OCI-LY7 (cell line): ENCODE results near the gene VPS26C. TPM values are rescaled to one million over a fixed set of nuclear protein-coding genes. Genes with fewer than 3 reads are reported as not detected.
"Not testable (repeated sequence)": the region's sequence is repeated elsewhere in the genome, so short reads cannot be mapped to it uniquely, and the experiment has no call there.

Experiments used
- BruUV-seq: library from RNA; stranded (reverse); fragments of 400-500 nt; replicated peaks from 2 replicates; lab custom pipeline; 2021; lab: Mats Ljungman, UMichigan
- CTCF ChIA-PET: fragments of 300-600 bp; sonication (Branson Sonifier 250); formaldehyde crosslinking; loops from one replicate; lab custom pipeline; 2022; ENCODE audit warnings: antibody characterized with exemption; ENCODE audit not compliant: unreplicated experiment; lab: Charles Lee
- POLR2A ChIA-PET: fragments of 300-600 bp; sonication (Branson Sonifier 250); formaldehyde crosslinking; loops from one replicate; lab custom pipeline; 2022; ENCODE audit warnings: antibody characterized with exemption; lab: Charles Lee
- DNase-seq: peaks from one replicate; pipeline ENCODE4 v3.0.0-alpha.2; 2015; ENCODE audit warnings: low spot score
- H2AFZ ChIP-seq: fragments of 200-600 bp; sonication (generic), shearing (Covaris generic); 2 replicates; pipeline ENCODE4 v1.6.1; 2014; ENCODE audit warnings: mild to moderate bottlenecking, antibody characterized with exemption, low read length, moderate library complexity
- H3K27ac ChIP-seq: fragments of 200-600 bp; sonication (generic); 2 replicates; pipeline ENCODE4 v1.5.1; 2014; ENCODE audit warnings: mixed run types, low read depth, mild to moderate bottlenecking, moderate library complexity, low read length, inconsistent platforms; ENCODE audit not compliant: poor library complexity, severe bottlenecking
- H3K36me3 ChIP-seq: fragments of 200-600 bp; sonication (generic); 2 replicates; pipeline ENCODE4 v1.6.1; 2014; ENCODE audit warnings: mild to moderate bottlenecking, antibody characterized with exemption, low read length, moderate library complexity, mixed read lengths; ENCODE audit not compliant: insufficient read depth
- H3K4me1 ChIP-seq: fragments of 200-600 bp; sonication (generic); 2 replicates; pipeline ENCODE4 v1.5.1; 2014; ENCODE audit warnings: mild to moderate bottlenecking, low read length; ENCODE audit not compliant: insufficient read depth, poor library complexity, severe bottlenecking
- H3K4me2 ChIP-seq: fragments of 200-600 bp; sonication (generic); 2 replicates; pipeline ENCODE4 v1.6.1; 2014; ENCODE audit warnings: mild to moderate bottlenecking, low read length
- H3K4me3 ChIP-seq: fragments of 200-600 bp; sonication (generic); 2 replicates; pipeline ENCODE4 v1.5.1; 2014; ENCODE audit warnings: mild to moderate bottlenecking, low read depth, low read length; ENCODE audit not compliant: poor library complexity, severe bottlenecking
- H3K79me2 ChIP-seq: fragments of 200-600 bp; sonication (generic); 2 replicates; pipeline ENCODE4 v1.6.1; 2016; ENCODE audit warnings: low read depth, mild to moderate bottlenecking, low read length, moderate library complexity, mixed read lengths; ENCODE audit not compliant: insufficient read depth
- H3K9me2 ChIP-seq: fragments of 200-600 bp; sonication (generic); 2 replicates; pipeline ENCODE4 v1.6.1; 2016; ENCODE audit warnings: mild to moderate bottlenecking, low read length, mixed read lengths; ENCODE audit not compliant: insufficient read depth
- H3K9me3 ChIP-seq: fragments of 200-600 bp; sonication (generic); 2 replicates; pipeline ENCODE4 v1.6.1; 2014; ENCODE audit warnings: mild to moderate bottlenecking, mixed run types, low read length, mixed read lengths
- H4K20me1 ChIP-seq: fragments of 200-600 bp; sonication (generic); 2 replicates; pipeline ENCODE4 v1.6.1; 2014; ENCODE audit warnings: mild to moderate bottlenecking, antibody characterized with exemption, low read length, moderate library complexity, mixed read lengths; ENCODE audit not compliant: insufficient read depth
- CTCF ChIP-seq: fragments of 200-600 bp; sonication (generic); conservative IDR thresholded peaks from 2 replicates; pipeline ENCODE4 v1.5.1; 2014; ENCODE audit warnings: mild to moderate bottlenecking, antibody characterized with exemption, low read length, moderate library complexity, mixed read lengths
- EZH2phosphoT487 ChIP-seq: fragments of 200-600 bp; sonication (generic); IDR thresholded peaks from 2 replicates; pipeline ENCODE4 v1.6.1; 2018; ENCODE audit warnings: low read depth, borderline replicate concordance, mild to moderate bottlenecking, mixed run types, antibody characterized with exemption, low read length, moderate library complexity, mixed read lengths
- intact Hi-C: fragments of 100-400 bp; cut with micrococcal nuclease; formaldehyde crosslinking; loops from one replicate; pipeline ENCODE4 v1.10.0; 2022; ENCODE audit not compliant: unreplicated experiment
- total RNA-seq, 2 experiments: library from RNA; depleted of rRNA in 1 of 2; stranded (reverse); fragments of >200 nt in 1 of 2; shearing (Covaris generic) in 1 of 2; gene quantifications; 2 replicates each; pipeline ENCODE4 v1.2.3, GENCODE V29; 2014 to 2022

Gene VPS26C
- total RNA-seq, 2 experiments from 2014 or later, result 33.0 to 46.7 TPM

- Histone ChIP-seq H3K4me3 (no peak overlapping the region), H3K9me2 (no peaks in the 10 kb centered on the region), H4K20me1 (no peaks in the 10 kb centered on the region), H3K36me3 (no peaks in the 10 kb centered on the region), H3K79me2 (no peaks in the 10 kb centered on the region), H3K9me3 (no peaks in the 10 kb centered on the region), H3K27ac (no peak overlapping the region), H2AFZ (no peak overlapping the region), H3K4me2 (no peak overlapping the region), H3K4me1 (no peaks in the 10 kb centered on the region)
- TF ChIP-seq EZH2phosphoT487 (no peak), CTCF (no peak)
- BruUV-seq, result no TSS peak
- DNase-seq, result no peak
- POLR2A ChIA-PET, result interaction anchor here (0.7 kb wide), 1 partner anchor 623 kb away, joined by 3 read pairs; no protein-coding TSS in a partner anchor
- CTCF ChIA-PET, result no interaction called here
- intact Hi-C loops, result no loop called here
These were observed 25.8 kb upstream of the VPS26C start for GRCh38 chr21:37292941-37293340.

- TF ChIP-seq EZH2phosphoT487 (no peak), CTCF (no peak)
- no peak overlapping the region for H3K4me3 ChIP-seq
- no peaks in the 10 kb centered on the region for H3K9me3 ChIP-seq
- DNase-seq, result no peak
- no peaks in the 10 kb centered on the region for H3K36me3 ChIP-seq
- CTCF ChIA-PET, result no interaction called here
- no peak overlapping the region for H3K4me2 ChIP-seq
- H3K79me2 ChIP-seq, result no peaks in the 10 kb centered on the region
- no peaks in the 10 kb centered on the region for H4K20me1 ChIP-seq
- no peak overlapping the region for H3K27ac ChIP-seq
- H3K4me1 ChIP-seq, result no peaks in the 10 kb centered on the region
- intact Hi-C loops, result no loop called here
- H3K9me2 ChIP-seq, result no peaks in the 10 kb centered on the region
- no peak overlapping the region for H2AFZ ChIP-seq
- POLR2A ChIA-PET, result no interaction called here
- no TSS peak for BruUV-seq
These were observed 24.9 kb upstream of the VPS26C start for GRCh38 chr21:37292041-37292440.

- H3K9me2 ChIP-seq, DNase-seq, intact Hi-C loops, H3K4me2 ChIP-seq, H2AFZ ChIP-seq, H4K20me1 ChIP-seq, H3K36me3 ChIP-seq, H3K9me3 ChIP-seq, H3K79me2 ChIP-seq, H3K27ac ChIP-seq, POLR2A ChIA-PET, H3K4me1 ChIP-seq, CTCF ChIA-PET, BruUV-seq, H3K4me3 ChIP-seq: not testable (repeated sequence)
These were observed 16.1 kb upstream of the VPS26C start for GRCh38 chr21:37283191-37283710.

- H3K9me2 ChIP-seq, H3K9me3 ChIP-seq, DNase-seq, POLR2A ChIA-PET, H3K79me2 ChIP-seq, intact Hi-C loops, BruUV-seq, H3K36me3 ChIP-seq, H3K4me3 ChIP-seq, H4K20me1 ChIP-seq, H3K4me1 ChIP-seq, H3K27ac ChIP-seq, H2AFZ ChIP-seq, H3K4me2 ChIP-seq, CTCF ChIA-PET: not testable (repeated sequence)
These were observed 15.5 kb upstream of the VPS26C start for GRCh38 chr21:37282602-37283001.
